NT2/D1 (cell line): ENCODE results near the gene DHX29.

Experiments
- SUZ12 ChIP-seq: IDR thresholded peaks from 2 replicates; pipeline ENCODE4 v1.6.1; 2011; ENCODE audit not compliant: insufficient read length, insufficient read depth; ENCODE audit errors: extremely low read depth
- YY1 ChIP-seq: IDR thresholded peaks from 2 replicates; pipeline ENCODE4 v1.6.1; 2011; ENCODE audit not compliant: insufficient read length, insufficient read depth
- ZNF274 ChIP-seq: IDR thresholded peaks from 2 replicates; pipeline ENCODE4 v1.6.1; 2011; ENCODE audit warnings: mild to moderate bottlenecking, low read depth, low read length

- TF ChIP-seq SUZ12 (no peak), YY1 (no peak), ZNF274 (no peak)
These were observed 6.5 kb upstream of the DHX29 start for GRCh38 chr5:55313870-55314617.
